Stimulated activated CD4-positive, alpha-beta T cell treated with anti-CD3 and anti-CD28 coated beads, Interleukin-15, amount 100 ng/mL, for 1 hour (primary cell): ENCODE measurements around the gene WDFY2.

Source experiments
- DNase-seq, 2 donors: peaks; one replicate each; pipeline ENCODE4 v3.0.0-alpha.2; 2020; ENCODE audit warnings: low read depth in 1 of 2, low spot score in 1 of 2

Gene WDFY2

DNA sequence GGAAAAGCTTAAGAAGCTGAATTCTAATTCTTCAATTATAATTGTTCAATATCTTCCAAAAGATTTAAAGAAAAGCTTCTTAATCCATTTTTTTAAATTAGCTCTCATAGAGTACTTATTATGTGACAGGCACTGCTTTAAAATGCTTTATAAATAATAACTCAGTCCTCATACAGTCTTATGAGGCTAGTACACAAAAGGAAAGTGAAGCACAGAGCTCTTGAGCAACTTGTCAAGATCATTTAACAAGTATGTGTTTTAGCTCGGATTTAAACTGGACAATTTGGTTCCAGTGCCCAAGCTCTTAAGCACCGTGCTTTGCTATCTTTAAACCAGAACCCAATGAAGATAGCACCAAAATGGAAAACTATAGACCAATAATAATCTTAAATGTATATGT is 113.6 kb downstream of the WDFY2 start:
- DNase-seq: no peak

DNA sequence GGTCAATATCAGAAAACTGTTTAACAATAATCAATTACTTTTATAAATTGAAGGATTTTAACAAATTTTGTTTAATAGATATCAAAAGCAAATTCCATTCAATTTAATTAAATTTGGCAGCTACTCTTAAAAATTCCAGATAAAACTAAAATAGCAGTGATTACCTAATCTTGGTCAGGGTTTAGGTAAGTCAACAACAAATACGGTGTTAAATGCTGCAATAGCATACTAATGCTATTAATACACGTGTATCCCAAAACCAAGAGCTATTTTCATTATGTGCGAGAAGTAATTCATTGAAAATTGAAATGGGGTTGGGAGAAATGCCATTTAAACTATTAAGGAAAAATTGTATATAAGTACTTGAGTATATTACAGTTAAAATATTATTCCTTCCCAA is 114.1 kb downstream of the WDFY2 start:
- DNase-seq: no peak

DNA sequence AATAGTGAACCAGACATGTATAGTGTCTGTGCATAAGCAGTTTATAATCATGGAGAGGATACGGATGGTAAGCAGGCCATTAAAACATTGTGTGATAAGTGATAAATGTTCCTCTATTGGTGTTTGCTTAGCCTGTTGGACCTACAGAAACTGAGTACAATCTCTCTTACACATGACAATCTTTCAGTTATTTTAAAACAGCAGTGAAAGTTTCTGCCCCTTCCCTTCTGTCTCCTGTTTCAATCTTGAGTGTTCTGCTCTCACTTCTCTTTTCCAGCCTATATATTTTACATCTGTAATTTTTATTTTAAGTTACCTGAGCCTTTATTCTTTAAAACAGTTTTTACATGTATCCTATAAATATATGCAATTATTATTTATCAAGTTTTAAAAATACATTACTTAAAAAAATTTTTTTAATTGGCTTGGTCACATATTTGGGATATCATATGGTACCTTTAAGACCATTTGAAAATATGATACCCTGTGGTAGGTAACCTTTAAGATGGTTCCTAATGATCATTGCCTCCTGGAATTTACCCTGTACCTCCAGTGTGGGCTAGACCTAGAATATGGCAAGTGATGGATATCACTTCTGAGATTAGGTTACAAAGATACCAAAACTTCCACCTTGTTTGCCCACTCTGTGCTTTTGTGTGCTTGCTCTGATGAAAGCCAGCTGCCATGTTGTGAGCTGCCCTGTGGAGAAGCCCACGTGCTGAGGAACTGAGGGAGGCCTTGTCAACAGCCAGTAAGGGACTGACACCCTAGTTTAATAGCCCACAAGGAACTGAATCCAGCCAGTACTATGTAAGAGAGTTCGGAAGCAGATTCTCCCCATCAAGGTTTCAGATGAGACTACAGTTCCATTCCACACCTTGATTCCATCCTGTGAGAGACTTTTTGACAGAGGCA is 120.4 kb downstream of the WDFY2 start:
- no peak for DNase-seq

DNA sequence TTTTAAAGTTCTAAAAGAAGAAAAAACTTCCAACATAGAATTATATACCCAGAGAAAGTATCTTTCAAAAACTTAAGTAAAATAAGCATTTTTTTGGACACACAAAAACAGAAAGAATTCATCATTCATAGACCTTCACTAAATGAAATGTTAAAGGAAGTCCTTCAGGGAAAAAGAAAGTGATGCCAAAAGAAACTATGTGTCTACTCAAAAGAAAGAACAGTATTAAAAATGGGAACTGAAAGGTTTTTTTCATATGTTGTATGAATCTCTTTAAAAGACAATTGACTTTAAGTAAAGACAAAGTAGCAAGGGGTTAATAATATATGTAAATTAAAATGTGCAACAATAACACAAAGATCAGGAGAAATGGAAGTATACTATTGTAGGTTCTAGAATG is 123.2 kb downstream of the WDFY2 start:
- no peak for DNase-seq

DNA sequence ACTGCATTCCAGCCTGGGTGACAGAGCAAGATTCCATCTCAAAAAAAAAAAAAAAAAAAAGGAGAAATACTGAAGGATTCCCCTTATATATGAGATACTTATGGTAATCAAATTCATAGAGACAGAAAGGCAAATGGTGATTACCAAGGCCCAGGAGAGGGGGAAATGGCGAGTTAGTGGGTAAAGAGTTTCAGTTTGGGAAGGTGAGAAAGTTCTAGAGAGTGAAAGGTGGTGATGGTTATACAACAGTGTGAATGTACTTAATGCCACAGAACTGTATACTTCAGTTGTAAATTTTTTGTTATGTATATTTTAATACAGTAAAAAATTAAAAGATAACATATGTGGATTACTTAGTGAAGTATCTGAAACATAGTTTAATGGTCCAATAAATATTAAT is 129.5 kb downstream of the WDFY2 start:
- no peak for DNase-seq

DNA sequence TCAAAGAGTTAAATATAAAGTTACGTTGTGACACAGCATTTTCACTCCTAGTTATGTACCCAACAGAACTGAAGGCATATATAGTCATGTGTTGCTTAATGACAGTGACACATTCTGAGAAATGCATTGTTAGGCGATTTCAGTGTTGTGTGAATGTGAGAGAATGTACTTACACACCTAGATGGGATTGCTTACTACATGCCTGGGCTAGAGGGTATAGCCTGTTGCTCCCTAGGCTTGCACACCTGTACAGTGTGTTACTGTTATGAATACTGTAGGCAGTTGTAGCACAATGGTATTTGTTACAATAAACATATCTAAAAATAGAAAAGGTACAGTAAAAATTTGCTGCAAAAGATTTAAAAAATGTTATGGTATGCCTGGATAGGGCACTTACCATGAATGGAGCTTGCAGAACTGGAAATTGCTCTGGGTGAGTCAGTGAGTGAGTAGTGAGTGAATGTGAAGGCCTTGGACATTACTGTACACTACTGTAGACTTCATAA is 130.5 kb downstream of the WDFY2 start:
- DNase-seq: no peak

DNA sequence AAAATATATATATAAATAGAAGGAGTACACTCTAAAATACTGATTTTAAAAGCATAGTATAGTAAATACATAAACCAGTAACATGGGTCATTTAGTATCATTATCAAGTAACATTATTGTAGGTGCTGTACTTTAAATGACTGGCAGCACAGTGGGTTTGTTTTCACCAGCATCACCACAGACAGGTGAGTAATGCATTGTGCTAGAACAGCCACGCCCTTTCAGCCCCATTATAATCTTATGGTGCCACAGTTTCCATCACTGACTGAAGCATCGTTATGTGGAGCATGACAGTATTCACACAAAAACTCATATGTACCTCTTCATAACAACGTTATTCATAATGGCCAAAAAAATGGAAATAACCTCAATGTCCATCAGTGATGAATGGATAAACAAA is 131.4 kb downstream of the WDFY2 start:
- DNase-seq: no peak

DNA sequence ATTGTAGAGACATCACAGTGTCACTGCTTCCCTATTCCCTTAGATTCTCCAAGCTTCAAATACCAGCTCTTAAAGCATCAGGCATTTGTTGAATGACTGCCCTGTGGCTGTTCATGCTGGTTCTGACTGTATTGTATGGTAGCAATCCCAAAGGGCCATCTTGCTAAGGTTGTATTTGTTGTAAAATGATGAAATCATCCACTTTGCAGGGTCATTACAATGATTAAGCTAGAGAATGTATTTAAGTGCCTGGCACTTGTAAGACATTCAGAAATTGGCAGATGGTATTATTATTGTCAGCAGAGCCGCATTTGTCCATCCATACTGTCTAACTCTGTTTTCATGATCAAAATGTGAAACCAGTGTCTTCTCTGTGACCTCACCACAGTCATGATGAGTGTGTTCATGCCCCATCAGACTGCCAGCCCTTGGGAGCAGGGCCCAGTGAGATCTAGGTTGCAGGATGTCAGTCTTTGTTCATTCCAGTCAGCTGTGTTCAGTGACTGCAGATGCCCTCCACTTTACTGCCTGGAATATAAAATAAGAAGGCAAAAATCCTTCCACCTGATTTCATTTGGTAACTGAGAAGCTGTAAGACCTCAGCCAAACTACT is 133.6 kb downstream of the WDFY2 start:
- no peak for DNase-seq

DNA sequence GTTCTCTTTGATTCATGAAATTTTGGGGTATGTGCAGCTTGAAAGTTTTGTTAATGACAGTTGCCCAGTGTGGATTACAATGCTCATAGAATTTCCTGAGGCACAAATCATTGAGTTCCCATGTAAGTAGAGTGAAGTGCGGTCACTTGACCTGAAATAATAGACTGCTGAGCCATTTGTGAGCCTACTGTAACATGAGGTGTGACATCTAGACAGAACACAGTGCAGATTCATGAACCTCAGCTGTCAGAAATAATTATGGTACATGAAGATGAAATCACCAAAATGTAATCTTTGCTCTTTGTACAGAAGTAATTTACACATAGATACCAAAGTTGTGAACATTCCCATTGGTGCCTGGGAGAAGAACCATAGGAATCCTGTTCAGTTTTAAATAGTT is 135.1 kb downstream of the WDFY2 start:
- no peak for DNase-seq

DNA sequence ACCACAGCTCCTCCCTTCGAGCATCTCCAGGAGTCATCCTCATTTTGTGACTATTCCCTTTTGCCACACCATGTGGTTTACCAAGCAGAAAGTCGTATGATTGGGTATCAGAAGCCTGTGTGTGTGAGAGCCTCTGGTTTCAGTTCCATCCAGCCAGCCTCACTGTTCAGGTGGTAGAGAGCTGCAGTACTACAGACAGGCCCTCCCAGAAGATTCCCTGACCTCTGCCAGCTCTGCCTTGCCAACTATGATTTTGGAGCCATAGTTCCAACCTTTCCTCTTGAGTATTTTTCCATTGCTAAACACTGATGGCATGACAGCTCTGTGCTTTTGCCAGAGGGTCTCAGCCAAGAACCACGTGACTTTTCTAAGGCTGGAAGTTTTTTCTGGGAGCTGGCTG is 137.2 kb downstream of the WDFY2 start:
- DNase-seq: no peak

DNA sequence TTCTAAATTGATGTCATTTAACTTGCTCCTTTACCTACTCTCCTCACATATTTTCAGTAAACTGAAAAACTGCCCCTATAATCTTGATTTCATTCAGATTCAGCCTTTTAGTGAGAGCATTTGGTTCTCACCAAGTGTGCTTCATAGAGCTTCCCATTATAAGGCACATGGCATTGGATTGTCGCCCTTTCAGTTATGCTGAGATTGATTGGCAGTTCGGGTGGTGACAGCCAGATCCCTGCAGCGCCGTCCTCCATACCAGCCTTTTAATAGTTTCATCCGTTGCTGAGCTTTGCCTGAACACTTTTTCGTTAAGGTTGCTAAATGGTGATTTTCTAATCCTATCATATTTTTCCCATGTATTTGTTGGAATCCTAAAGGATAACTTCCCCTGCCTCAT is 139.3 kb downstream of the WDFY2 start:
- DNase-seq: no peak

DNA sequence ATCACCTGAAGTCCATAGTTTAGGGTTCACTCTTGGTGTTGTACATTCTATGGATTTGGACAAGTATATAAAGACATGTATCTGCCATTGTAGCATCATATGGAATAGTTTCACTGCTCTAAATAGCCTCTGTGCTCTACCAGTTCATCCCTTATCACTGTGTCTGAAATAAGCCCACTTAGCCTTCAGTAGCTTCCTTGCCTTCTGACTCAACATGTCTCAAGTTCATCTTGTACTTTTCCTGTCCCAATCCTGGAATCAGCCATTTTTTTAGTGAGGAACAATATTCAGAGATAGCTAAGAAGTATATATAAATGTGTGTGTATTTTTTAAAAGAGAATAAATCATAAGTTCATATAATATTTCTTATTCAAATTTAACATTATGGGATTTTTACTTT is 140.5 kb downstream of the WDFY2 start:
- no peak for DNase-seq

DNA sequence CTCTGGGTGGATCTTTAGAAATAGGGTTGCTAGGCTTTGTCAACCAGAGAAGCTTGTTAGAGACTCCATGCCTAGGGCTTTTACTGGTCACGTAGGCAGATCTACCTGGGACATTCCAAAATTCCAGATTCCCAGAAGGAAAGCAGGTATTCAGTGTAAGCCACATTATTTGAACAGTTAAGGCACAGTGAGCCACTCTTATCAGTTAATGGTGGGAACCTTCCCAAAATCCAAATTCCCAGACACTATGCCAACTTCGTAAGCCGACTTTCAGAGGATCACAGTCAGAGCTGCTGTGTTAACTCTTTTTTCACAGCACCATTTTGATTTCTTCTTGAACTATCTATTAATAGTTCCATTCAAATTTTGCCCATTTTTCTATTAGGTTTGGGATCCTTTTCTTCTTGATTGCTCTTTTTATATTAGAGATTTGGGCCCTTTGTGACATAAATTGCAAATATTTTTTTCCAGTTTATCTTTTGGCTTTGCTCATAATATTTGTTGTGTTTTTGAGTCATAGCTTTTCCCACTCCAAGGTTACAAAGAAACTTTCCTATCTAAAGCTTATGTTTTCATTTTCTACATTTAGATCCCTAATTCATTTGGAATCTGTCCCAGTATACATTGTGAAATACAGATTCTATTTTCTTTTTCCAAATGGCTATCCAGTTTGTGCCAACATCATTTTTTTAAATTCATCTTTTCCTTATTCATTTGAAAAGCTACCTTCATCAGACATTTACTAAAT is 142.4 kb downstream of the WDFY2 start:
- no peak for DNase-seq

DNA sequence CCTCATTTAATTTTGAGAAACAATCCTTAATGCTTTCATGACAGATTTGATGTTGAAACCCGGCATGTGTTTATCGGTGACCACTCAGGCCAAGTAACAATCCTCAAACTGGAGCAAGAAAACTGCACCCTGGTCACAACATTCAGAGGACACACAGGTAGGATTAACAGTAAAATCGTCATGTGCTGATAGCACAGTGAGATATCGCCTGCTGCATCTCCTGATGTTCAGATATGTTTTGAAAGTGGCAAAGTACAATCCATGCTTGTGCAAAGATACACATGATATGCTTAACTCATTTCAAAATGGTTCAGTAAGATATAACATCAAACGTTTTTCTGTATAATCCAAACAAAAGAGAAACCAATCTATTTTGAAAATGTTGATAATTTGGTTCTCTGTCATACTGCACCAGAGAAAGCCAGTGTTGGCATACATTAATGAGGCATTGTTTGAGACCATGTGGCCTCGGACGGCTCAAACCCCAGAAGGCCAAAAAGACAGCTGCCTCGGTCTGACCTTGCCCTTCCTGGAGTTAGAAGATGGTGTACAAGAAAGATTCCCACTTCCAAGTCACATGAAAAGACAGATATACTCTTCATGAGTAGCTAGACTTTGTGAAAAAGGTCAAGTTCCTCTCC is 143.5 kb downstream of the WDFY2 start:
- DNase-seq: no peak

DNA sequence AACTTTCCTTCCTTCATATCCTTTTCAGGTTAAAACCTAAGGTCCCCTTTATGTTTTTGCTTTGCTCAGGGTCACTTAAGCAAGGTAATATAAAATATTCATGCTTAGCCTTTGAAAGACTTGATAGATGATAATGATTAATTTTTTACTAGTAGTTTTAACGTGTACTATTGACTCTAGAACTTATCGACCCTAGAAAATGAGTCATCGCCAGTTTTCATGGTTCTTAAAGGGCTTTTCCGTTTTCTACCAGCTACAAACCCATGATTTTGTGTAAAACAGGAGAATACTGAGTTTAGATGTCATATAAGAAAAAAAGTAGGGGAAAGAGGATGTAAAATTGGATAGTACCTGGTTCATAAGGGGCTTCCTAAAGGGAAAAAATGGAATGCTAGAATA is 144.0 kb downstream of the WDFY2 start:
- DNase-seq: no peak

DNA sequence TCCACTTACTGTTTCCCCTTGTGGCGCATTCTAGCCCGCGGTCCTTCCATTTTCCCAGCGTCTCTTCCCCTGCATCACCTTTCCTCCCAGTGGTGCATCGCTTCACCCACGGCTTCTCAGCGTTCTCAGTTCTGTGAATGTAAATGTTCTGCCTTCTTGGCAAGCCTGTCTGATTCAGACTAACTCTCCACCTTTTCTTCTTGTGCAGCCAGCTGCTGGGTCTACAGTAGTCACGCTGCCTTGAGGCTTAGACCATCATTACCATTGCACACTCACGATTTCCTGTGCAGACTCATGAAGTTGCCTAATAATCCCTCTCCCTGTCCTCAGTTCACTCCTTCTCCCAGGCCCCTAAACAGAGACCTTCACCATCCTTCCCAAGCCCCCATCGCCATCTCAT is 144.7 kb downstream of the WDFY2 start:
- no peak for DNase-seq

DNA sequence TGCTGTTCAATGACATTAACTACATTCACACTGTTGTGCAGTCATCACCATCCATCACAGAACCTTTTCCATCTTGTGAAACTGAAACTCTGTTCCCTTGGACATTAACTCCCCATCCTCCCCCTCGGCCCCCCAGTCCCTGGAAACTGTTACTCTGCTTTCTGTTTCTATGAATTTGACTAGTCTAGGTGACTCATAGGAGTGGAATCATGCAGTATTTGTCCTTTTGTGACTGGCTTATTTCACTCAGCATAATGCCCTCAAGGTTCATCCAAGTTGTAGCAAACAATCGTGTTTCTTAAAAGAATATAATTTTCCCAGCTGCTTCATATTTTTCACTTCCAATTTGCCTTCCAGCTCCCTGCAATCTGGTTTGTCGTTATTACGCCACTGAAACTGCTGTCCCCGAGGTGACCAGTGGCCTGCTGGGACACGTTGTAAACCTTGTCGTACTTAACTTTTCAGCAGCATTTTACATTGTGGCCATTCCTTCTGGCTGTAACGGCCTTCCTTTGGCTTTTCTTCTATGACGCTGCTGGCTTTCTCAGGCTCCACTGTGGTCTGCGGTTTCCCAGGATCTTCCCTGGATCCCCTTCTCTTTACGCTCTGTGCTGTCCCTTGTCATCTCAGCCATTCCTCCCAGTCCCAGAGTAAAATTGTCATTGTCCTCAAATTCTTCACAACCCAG is 145.7 kb downstream of the WDFY2 start:
- DNase-seq: peak in 1 of 2 donors; percentile 8

DNA sequence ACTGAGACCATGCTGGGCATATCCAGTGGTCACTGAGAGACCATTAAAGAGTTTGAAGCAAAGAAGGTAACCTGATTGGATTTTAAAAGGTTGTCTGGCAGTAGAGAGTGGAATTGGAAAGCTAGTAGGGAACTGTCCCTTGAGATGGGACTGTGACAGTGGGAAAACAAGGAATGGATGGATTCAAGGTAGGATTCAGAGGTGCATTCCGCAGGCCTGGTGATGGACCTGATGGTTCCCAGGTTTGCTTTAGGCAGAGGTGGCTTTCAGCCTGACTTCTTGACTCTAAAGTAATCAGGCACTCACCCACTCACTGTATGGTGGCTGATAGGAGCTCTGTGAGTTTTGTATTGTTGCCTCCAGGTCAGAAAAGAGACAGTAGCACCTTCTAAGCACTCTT is 146.7 kb downstream of the WDFY2 start:
- DNase-seq: no peak

DNA sequence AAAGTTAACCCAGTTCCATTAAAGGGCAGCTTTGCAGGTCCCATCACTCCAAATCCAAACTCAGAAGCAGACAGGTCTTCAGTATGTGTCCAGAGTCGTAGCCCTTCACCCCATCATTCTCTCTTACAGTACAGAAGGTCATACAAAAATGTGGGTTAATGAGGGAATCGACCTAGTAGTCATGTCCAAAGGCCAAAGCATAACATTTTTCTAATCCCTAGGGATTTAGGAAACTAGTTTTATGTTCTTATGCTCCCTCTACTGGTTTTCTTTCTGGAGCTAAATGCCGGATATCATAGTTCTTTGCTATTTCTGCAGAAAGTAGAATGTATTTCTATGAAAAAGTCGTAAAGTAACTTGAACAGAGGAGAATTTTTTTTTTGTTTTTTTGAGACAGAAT is 147.5 kb downstream of the WDFY2 start:
- no peak for DNase-seq

DNA sequence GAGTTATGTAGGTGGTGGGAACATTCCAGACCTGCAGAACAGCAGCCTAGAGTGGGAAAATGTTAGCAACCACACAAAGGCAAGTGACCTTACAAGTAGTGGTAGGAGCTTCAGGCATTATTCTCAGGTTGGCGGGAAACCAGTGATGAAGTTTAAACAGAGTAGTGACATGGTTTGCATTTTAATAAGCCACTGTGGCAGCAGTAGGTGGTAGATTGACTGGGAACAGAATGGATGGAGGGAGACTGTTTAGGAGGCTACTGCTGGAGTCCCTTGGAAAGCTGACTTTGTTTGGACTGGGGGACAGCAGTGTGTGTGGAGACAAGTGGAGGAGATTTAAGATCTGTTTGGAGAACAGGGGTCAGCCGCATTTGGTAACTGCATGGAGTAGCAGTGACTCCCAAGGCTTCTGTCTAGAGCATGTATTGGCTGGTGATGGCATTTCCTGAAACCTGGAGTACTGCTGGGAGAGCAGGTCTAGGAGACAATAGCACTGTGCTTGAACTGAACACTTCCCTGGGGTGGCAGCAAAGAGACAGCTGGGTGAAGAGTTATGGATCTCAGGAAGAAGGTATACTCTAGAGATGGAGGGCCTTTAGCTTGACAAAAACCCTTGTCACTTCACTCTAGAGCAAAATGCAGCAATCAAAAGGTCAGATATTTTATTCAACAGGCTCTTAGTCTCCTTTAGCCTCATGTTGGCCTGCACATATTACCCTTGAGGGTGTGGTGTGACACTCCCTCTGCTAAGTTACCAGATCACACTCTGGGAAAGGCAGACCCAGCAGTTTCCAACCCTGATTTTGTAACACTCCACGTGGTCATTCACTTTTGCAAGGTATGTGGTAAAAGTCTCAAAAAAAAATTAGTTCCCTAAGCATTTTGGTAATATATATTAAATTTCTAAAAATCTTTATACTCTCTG is 149.4 kb downstream of the WDFY2 start:
- no peak for DNase-seq
